GM03348 (cell line): Measurements from ENCODE around the gene ITCH.
A peak's percentile ranks its signal among the peaks of the same experiment; 100 is the strongest.
"Not testable (repeated sequence)": the region's sequence is repeated elsewhere in the genome, so short reads cannot be mapped to it uniquely, and the experiment has no call there.

Source experiments
- DNase-seq: peaks from one replicate; pipeline ENCODE4 v3.0.0; 2012; ENCODE audit warnings: low spot score

ITCH gene

GRCh38 chr20:34459209-34459897 is 96.3 kb downstream of the ITCH start:
- no peak for DNase-seq

GRCh38 chr20:34461779-34462087 is 98.7 kb downstream of the ITCH start:
- DNase-seq = no peak

- DNase-seq = no peak
Observed at GRCh38 chr20:34468951-34469350, 105.9 kb downstream of the ITCH start.

- DNase-seq = peak; percentile 70
Observed at GRCh38 chr20:34472246-34472925, 109.3 kb downstream of the ITCH start.

- peak; percentile 63 for DNase-seq
Observed at GRCh38 chr20:34473262-34473883, 110.3 kb downstream of the ITCH start.

- no peak for DNase-seq
Observed at GRCh38 chr20:34475979-34476736, 113.1 kb downstream of the ITCH start.

GRCh38 chr20:34479627-34480026 is 116.6 kb downstream of the ITCH start:
- no peak for DNase-seq

GRCh38 chr20:34482154-34482553 is 119.1 kb downstream of the ITCH start:
- not testable (repeated sequence) for DNase-seq

GRCh38 chr20:34483585-34484220 is 120.6 kb downstream of the ITCH start:
- not testable (repeated sequence) for DNase-seq

GRCh38 chr20:34485068-34485634 is 122.1 kb downstream of the ITCH start:
- no peak for DNase-seq

GRCh38 chr20:34491226-34491931 is 128.3 kb downstream of the ITCH start:
- DNase-seq = no peak

- no peak for DNase-seq
Observed at GRCh38 chr20:34491932-34492509, 128.9 kb downstream of the ITCH start.

- no peak for DNase-seq
Observed at GRCh38 chr20:34493646-34494045, 130.6 kb downstream of the ITCH start.

GRCh38 chr20:34495307-34495706 is 132.2 kb downstream of the ITCH start:
- no peak for DNase-seq

GRCh38 chr20:34495916-34496315 is 132.8 kb downstream of the ITCH start:
- no peak for DNase-seq

GRCh38 chr20:34497596-34497995 is 134.5 kb downstream of the ITCH start:
- DNase-seq = not testable (repeated sequence)

- no peak for DNase-seq
Observed at GRCh38 chr20:34500823-34501222, 137.8 kb downstream of the ITCH start.

GRCh38 chr20:34506480-34506879 is 143.4 kb downstream of the ITCH start:
- DNase-seq = no peak

GRCh38 chr20:34507702-34508413 is 144.8 kb downstream of the ITCH start:
- DNase-seq = no peak

GRCh38 chr20:34510575-34510974 is 147.5 kb downstream of the ITCH start:
- no peak for DNase-seq
